HUES6 (cell line): ENCODE data around the gene CT83.

ENCODE experiments used
- H3K27ac ChIP-seq: 2 replicates; pipeline ENCODE4 v1.7.0; 2013; ENCODE audit warnings: low read depth, mild to moderate bottlenecking, low read length, inconsistent platforms
- H3K27me3 ChIP-seq: 2 replicates; pipeline ENCODE4 v1.6.1; 2013; ENCODE audit warnings: low read length; ENCODE audit not compliant: control insufficient read depth, insufficient read depth
- H3K36me3 ChIP-seq: 2 replicates; pipeline ENCODE4 v1.6.1; 2013; ENCODE audit warnings: low read length; ENCODE audit not compliant: control insufficient read depth, insufficient read depth
- H3K4me1 ChIP-seq: 2 replicates; pipeline ENCODE4 v1.6.1; 2013; ENCODE audit warnings: low read length; ENCODE audit not compliant: control insufficient read depth, insufficient read depth
- H3K4me3 ChIP-seq: 2 replicates; pipeline ENCODE4 v1.5.1; 2013; ENCODE audit warnings: low read depth, low read length
- H3K9ac ChIP-seq: one replicate; pipeline ENCODE4 v1.6.1; 2013; ENCODE audit warnings: mild to moderate bottlenecking, low read length
- H3K9me3 ChIP-seq: 2 replicates; pipeline ENCODE4 v1.6.1; 2013; ENCODE audit warnings: low read depth, low read length; ENCODE audit not compliant: control insufficient read depth, insufficient read depth

Gene CT83

DNA sequence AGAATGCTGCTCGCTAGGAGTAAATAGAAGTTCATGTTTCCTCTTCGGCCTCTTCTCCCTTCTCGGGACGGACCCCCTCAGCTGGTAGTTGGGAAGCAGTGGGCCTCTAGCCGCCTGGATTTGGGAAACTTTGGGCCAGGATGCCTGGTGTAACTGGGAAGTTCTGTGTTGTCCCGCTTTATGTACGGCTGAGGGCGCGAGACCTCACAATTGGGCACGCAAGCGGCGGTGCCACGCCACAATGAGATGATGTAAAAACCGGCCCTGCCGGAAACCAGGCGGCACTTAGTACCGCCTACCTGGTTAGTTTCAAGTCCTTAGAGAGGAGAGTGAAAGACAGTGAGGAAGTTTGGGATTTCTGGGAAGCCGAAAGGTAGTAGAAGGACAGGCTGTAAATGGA, at the start of gene CT83:
Gene CT83, minus strand, starts transcription at position 155 of the 400 bp plus-strand sequence. Its CDS starts 120 bp downstream, at position 35.
- H3K27me3 ChIP-seq: peaks cover 6% of the 10 kb centered on the region; the same call in 1 of the 2 replicates
- H3K4me1 ChIP-seq: no peaks in the 10 kb centered on the region
- H3K36me3 ChIP-seq: no peaks in the 10 kb centered on the region
- H3K4me3 ChIP-seq: peak within 1 kb of the TSS; percentile 40; the same call in 1 of the 2 replicates
- no peak within 1 kb of the TSS for H3K27ac ChIP-seq
- H3K9me3 ChIP-seq: no peaks in the 10 kb centered on the region
- no peak within 1 kb of the TSS for H3K9ac ChIP-seq

DNA sequence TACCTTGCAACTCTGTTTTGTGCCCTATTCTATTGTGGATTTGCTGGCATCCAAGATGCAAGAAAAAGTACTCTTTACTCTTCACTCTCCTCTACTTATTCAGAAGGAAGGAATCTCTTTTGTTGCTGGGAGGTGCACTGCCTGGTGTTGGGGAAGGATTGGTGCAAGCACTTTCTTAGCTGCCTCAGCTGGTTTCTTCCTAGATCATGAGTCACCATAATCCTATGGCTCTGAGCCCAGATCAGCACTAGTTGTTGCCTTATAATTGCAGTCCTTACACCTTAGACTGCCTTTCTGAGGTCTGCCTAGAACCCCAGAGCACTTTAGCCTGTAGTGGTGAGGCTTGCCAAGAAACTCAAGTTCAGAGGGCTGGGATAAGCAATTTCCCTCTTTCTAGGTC, 37.0 kb upstream of the CT83 start:
- H3K36me3 ChIP-seq: no peaks in the 10 kb centered on the region
- no peak overlapping the region for H3K4me3 ChIP-seq
- H3K27ac ChIP-seq: no peak overlapping the region
- no peaks in the 10 kb centered on the region for H3K4me1 ChIP-seq
- H3K9me3 ChIP-seq: no peaks in the 10 kb centered on the region
- peaks cover 3% of the 10 kb centered on the region; the same call in 1 of the 2 replicates for H3K27me3 ChIP-seq
- no peak overlapping the region for H3K9ac ChIP-seq

DNA sequence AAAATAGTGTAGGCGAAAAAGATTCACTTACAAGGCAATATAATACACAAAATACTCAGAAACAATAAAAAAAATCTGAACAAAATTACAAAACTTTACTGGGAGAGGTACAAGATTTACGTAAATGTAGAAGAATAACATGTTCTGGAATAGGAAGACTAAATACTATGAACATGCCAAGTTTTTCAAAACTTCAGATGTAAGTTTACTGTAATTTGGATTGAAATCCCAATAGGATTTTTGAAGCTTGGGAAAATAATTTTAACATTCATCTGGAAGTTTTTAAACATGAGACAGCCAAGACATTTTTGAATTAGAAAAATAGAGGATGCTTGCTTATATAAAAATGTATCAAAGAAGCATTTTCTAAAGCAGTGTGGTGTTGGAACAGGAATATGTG, 30.5 kb upstream of the CT83 start:
- Histone ChIP-seq H3K4me3 (no peak overlapping the region), H3K9me3 (no peaks in the 10 kb centered on the region), H3K4me1 (no peaks in the 10 kb centered on the region), H3K36me3 (no peaks in the 10 kb centered on the region), H3K27me3 (no peaks in the 10 kb centered on the region; the same call in 1 of the 2 replicates), H3K27ac (no peak overlapping the region), H3K9ac (no peak overlapping the region)

DNA sequence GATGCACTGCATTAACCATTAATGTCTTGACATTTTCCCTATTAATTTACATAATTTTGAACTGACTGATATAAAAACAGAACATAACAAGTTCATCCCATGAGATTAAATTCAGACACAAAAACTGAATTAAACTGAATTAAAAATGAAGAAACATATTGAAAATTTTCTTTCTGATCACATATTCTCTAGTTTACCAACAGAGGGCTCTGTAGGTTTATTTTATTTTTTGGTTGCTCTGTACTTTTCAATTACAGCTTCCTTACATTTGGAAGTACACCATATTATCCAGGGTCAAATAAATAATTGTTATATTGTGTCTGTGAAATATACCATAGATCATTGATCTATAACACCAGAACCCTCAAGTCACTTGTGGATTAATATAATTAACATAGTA, 27.3 kb upstream of the CT83 start:
- Histone ChIP-seq H3K36me3 (no peaks in the 10 kb centered on the region), H3K9me3 (no peaks in the 10 kb centered on the region), H3K4me3 (no peak overlapping the region), H3K9ac (no peak overlapping the region), H3K27me3 (no peaks in the 10 kb centered on the region; the same call in 1 of the 2 replicates), H3K4me1 (no peaks in the 10 kb centered on the region), H3K27ac (no peak overlapping the region)

DNA sequence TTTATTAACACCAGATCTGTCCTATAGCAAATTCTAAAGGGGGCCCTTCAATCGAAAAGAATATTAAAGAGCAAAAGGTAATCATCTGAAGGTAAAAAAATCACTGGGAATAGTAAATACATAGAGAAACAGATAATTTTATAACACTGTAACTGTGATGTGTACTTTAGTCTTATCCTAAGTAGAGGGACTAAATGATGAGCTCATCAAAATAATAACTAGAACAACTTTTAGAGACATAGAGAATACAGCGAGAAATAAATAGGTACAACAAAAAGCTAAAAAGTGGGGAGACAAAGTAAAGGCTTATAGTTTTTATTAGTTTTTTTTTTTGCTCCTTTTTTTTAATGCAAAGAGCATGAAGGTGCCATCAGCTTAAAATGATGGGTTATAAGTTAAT, 17.3 kb upstream of the CT83 start:
- Histone ChIP-seq H3K4me1 (no peaks in the 10 kb centered on the region), H3K9ac (no peak overlapping the region), H3K9me3 (no peaks in the 10 kb centered on the region), H3K27me3 (peaks cover 7% of the 10 kb centered on the region; the same call in 1 of the 2 replicates), H3K4me3 (no peak overlapping the region), H3K27ac (no peak overlapping the region), H3K36me3 (no peaks in the 10 kb centered on the region)

- no peaks in the 10 kb centered on the region for H3K4me1 ChIP-seq
- no peaks in the 10 kb centered on the region; the same call in 1 of the 2 replicates for H3K27me3 ChIP-seq
- H3K4me3 ChIP-seq: no peak overlapping the region
Observed at GRCh38 chrX:116449156-116449555, 13.6 kb downstream of the CT83 start.

DNA sequence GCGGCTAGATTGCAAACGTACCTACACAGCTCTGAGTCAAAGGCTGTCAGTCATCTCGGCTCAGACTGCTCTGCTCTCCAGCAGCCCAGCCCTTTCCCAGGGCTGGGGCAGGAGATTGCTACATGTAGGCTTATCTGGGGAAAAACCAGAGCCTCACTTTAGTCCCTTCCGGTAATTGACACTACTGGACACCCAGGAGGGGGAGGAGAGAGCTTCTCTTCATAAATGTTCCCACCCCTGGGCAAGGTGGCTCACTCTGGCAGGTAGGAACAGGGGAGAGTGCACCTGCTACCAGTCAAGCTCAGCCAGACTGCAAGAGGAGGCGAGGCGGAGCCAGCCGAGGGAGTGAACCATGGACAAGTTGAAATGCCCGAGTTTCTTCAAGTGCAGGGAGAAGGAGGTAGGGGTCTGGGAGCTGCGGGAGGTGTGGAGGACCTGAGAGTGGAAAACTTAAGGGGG, 26.4 kb downstream of the CT83 start, which contains the start of gene SLC6A14:
Gene SLC6A14, plus strand, starts transcription at position 249 of the 459 bp plus-strand sequence. Its CDS starts 104 bp downstream, at position 353.
- Histone ChIP-seq H3K9me3 (no peaks in the 10 kb centered on the region), H3K36me3 (no peaks in the 10 kb centered on the region), H3K27me3 (peaks cover 14% of the 10 kb centered on the region; the same call in 1 of the 2 replicates), H3K4me1 (no peaks in the 10 kb centered on the region), H3K4me3 (no peak within 1 kb of the TSS), H3K9ac (no peak within 1 kb of the TSS), H3K27ac (no peak within 1 kb of the TSS)

More at GRCh38 chrX:116449156-116449555, 13.6 kb downstream of the CT83 start:
- Histone ChIP-seq H3K9ac (no peak overlapping the region), H3K9me3 (no peaks in the 10 kb centered on the region), H3K36me3 (no peaks in the 10 kb centered on the region), H3K27ac (no peak overlapping the region)

DNA sequence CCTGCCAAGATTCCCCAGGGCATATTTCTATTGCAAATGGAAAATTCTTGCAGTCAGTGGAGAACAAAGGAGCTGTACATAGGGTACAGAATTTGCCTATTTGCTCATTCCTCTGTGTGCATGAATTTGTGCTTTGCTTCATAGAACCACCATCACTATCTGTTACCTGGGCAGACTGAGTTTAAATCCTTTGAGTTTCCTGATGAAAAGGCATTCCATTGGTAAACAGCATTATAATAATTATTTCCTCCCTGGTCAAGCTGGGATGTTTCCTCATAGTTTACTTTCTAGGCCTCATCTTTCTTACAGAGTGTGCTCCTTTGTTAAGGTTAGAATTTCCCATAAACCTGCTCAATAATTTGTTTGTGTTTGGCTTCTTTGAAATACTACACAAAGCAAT, 27.2 kb downstream of the CT83 start:
- Histone ChIP-seq H3K9ac (no peak overlapping the region), H3K9me3 (no peaks in the 10 kb centered on the region), H3K36me3 (no peaks in the 10 kb centered on the region), H3K27ac (no peak overlapping the region), H3K27me3 (peaks cover 10% of the 10 kb centered on the region; the same call in 1 of the 2 replicates), H3K4me3 (no peak overlapping the region), H3K4me1 (no peaks in the 10 kb centered on the region)

GRCh38 chrX:116427978-116428377, 34.8 kb downstream of the CT83 start:
- Histone ChIP-seq H3K9me3 (no peaks in the 10 kb centered on the region), H3K4me1 (no peaks in the 10 kb centered on the region), H3K27ac (no peak overlapping the region), H3K4me3 (no peak overlapping the region), H3K9ac (no peak overlapping the region), H3K27me3 (peaks cover 4% of the 10 kb centered on the region; the same call in 1 of the 2 replicates), H3K36me3 (no peaks in the 10 kb centered on the region)

DNA sequence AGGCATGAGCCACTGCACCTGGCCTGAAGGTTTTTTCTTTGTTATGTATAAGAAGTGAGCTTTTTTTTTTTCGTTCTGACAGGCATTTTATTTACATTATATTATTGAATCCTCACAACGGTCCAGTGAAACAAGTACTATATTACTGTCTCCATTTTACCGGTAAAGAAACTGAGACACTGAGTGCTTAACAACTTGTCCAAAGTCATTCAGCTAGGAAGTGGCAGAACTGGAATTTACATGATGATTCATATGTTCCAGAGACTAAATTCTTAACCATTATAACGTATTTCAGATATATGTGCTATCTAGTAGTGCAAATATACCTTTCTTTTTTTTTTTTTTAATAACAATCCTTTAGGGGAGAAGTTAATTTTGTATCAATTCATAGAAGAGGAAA, 44.8 kb downstream of the CT83 start:
- H3K4me3 ChIP-seq: no peak overlapping the region
- H3K27me3 ChIP-seq: peaks cover 3% of the 10 kb centered on the region; the same call in 1 of the 2 replicates
- no peaks in the 10 kb centered on the region for H3K36me3 ChIP-seq
- H3K4me1 ChIP-seq: no peaks in the 10 kb centered on the region
- H3K9me3 ChIP-seq: no peaks in the 10 kb centered on the region
- no peak overlapping the region for H3K27ac ChIP-seq
- no peak overlapping the region for H3K9ac ChIP-seq

- Histone ChIP-seq H3K4me3 (no peak overlapping the region), H3K9me3 (peaks cover 2% of the 10 kb centered on the region; the same call in 1 of the 2 replicates), H3K9ac (no peak overlapping the region), H3K36me3 (no peaks in the 10 kb centered on the region), H3K27ac (no peak overlapping the region), H3K4me1 (no peaks in the 10 kb centered on the region), H3K27me3 (no peaks in the 10 kb centered on the region; the same call in 1 of the 2 replicates)
Observed at GRCh38 chrX:116417214-116417613, 45.6 kb downstream of the CT83 start.
